Endodermal cell (in vitro differentiated cells): ENCODE measurements around the gene CFAP61. TPM values are rescaled to one million over a fixed set of nuclear protein-coding genes. Genes with fewer than 3 reads are reported as not detected.

Experiments used
- DNase-seq: peaks from one replicate; pipeline ENCODE4 v3.0.0-alpha.2; 2017
- H3K27ac ChIP-seq: 2 replicates; pipeline ENCODE4 v1.5.1; 2013; ENCODE audit warnings: mild to moderate bottlenecking, low read depth, low read length, moderate library complexity
- H3K27me3 ChIP-seq: 2 replicates; pipeline ENCODE4 v1.6.1; 2013; ENCODE audit warnings: mild to moderate bottlenecking, low read length, moderate library complexity; ENCODE audit not compliant: insufficient read depth, control insufficient read depth, poor library complexity, severe bottlenecking
- H3K36me3 ChIP-seq: 2 replicates; pipeline ENCODE4 v1.7.0; 2013; ENCODE audit warnings: mild to moderate bottlenecking, low read length, moderate library complexity; ENCODE audit not compliant: control insufficient read depth, insufficient read depth
- H3K4me1 ChIP-seq: one replicate; pipeline ENCODE4 v1.7.0; 2013; ENCODE audit warnings: low read length; ENCODE audit not compliant: control insufficient read depth, insufficient read depth
- H3K4me3 ChIP-seq: 2 replicates; pipeline ENCODE4 v1.5.1; 2013; ENCODE audit warnings: mild to moderate bottlenecking, low read length, moderate library complexity
- H3K9ac ChIP-seq: 2 replicates; pipeline ENCODE4 v1.6.1; 2013; ENCODE audit warnings: mild to moderate bottlenecking, low read length, moderate library complexity; ENCODE audit not compliant: poor library complexity, severe bottlenecking; ENCODE audit errors: extremely low read depth
- H3K9me3 ChIP-seq: 2 replicates; pipeline ENCODE4 v1.6.1; 2013; ENCODE audit warnings: mild to moderate bottlenecking, low read length, moderate library complexity; ENCODE audit not compliant: control insufficient read depth
- H3K27ac Mint-ChIP-seq: 2 replicates; pipeline ENCODE4 v1.8.0; 2020; ENCODE audit warnings: mixed read lengths
- H3K27me3 Mint-ChIP-seq: 2 replicates; pipeline ENCODE4 v1.8.0; 2021; ENCODE audit warnings: mild to moderate bottlenecking, mixed read lengths; ENCODE audit not compliant: insufficient read depth
- H3K36me3 Mint-ChIP-seq: 2 replicates; pipeline ENCODE4 v1.8.0; 2020; ENCODE audit warnings: low read depth, mixed read lengths
- H3K4me1 Mint-ChIP-seq: 2 replicates; pipeline ENCODE4 v1.8.0; 2020; ENCODE audit warnings: mixed read lengths
- H3K4me3 Mint-ChIP-seq: 2 replicates; pipeline ENCODE4 v1.8.0; 2020; ENCODE audit warnings: mild to moderate bottlenecking, moderate library complexity, mixed read lengths
- H3K9me3 Mint-ChIP-seq: 2 replicates; pipeline ENCODE4 v1.8.0; 2020; ENCODE audit warnings: mild to moderate bottlenecking, mixed read lengths
- CTCF ChIP-seq: fragments of 200-600 bp; sonication (generic); conservative IDR thresholded peaks from 2 replicates; pipeline ENCODE4 v1.5.0; 2021; ENCODE audit warnings: antibody characterized with exemption, mild to moderate bottlenecking
- WGBS, 2 experiments: methylation state at CpG; one replicate each; pipeline versions ENCODE4 v1.1.5 to v1.1.7; 2013; ENCODE audit warnings: missing lambda C conversion rate in 2 of 2, mixed read lengths in 1 of 2; ENCODE audit not compliant: insufficient coverage in 1 of 2, insufficient read length in 1 of 2; 5-methylcytosine and 5-hydroxymethylcytosine counted together
- total RNA-seq, 2 donors: library from RNA; stranded (reverse); fragmentation: NEBNext Ultra II Directional in 1 of 2; extraction: Animal tissue kit (Norgen Biotek cat#: 25700) in 1 of 2; gene quantifications; 2 replicates in 1 of 2; 3 replicates in 1 of 2; pipeline ENCODE4 v1.2.1, GENCODE V29; 2021

Gene CFAP61
- total RNA-seq, 2 donors from 2014 or later = 0.64 to 0.73 TPM

- H3K4me3 Mint-ChIP-seq = no peak overlapping the region
- H3K27ac Mint-ChIP-seq = no peak overlapping the region
- Histone ChIP-seq H3K4me3 (no peak overlapping the region), H3K36me3 (peaks cover 47% of the 10 kb centered on the region), H3K9me3 (no peaks in the 10 kb centered on the region), H3K9ac (no peak overlapping the region), H3K27ac (no peak overlapping the region), H3K4me1 (no peaks in the 10 kb centered on the region), H3K27me3 (no peaks in the 10 kb centered on the region)
- H3K27me3 Mint-ChIP-seq = no peaks in the 10 kb centered on the region
- H3K4me1 Mint-ChIP-seq = peaks cover 14% of the 10 kb centered on the region
- no peaks in the 10 kb centered on the region for H3K9me3 Mint-ChIP-seq
- no peak for DNase-seq
- 94% methylated on average over 3 of the region's 3 CpGs; no CpG with 5 or more reads in 1 of the 2 experiments for WGBS, 2 experiments
- no peak for TF ChIP-seq CTCF
- H3K36me3 Mint-ChIP-seq = peaks cover 19% of the 10 kb centered on the region
These were observed 28.9 kb upstream of the CFAP61 start for GRCh38 chr20:20023395-20023794.

- Histone ChIP-seq H3K27ac (no peak overlapping the region), H3K36me3 (peaks cover 60% of the 10 kb centered on the region), H3K4me3 (no peak overlapping the region), H3K9ac (no peak overlapping the region), H3K9me3 (no peaks in the 10 kb centered on the region), H3K4me1 (no peaks in the 10 kb centered on the region), H3K27me3 (no peaks in the 10 kb centered on the region)
- Mint-ChIP-seq H3K9me3 (no peaks in the 10 kb centered on the region), H3K27me3 (no peaks in the 10 kb centered on the region), H3K4me1 (peaks cover 11% of the 10 kb centered on the region), H3K36me3 (peaks cover 17% of the 10 kb centered on the region), H3K27ac (no peak overlapping the region), H3K4me3 (no peak overlapping the region)
- no peak for TF ChIP-seq CTCF
- no peak for DNase-seq
These were observed 27.4 kb upstream of the CFAP61 start for GRCh38 chr20:20024942-20025341.

GRCh38 chr20:20027284-20027683, 25.0 kb upstream of the CFAP61 start:
- 100% methylated on average over 1 to 2 of the region's 2 CpGs for WGBS, 2 experiments

More at GRCh38 chr20:20027284-20027683, 25.0 kb upstream of the CFAP61 start:
- H3K36me3 ChIP-seq = peaks cover 80% of the 10 kb centered on the region
- no peak for TF ChIP-seq CTCF
- H3K9me3 ChIP-seq = no peaks in the 10 kb centered on the region
- H3K27me3 ChIP-seq = no peaks in the 10 kb centered on the region
- H3K9ac ChIP-seq = no peak overlapping the region
- H3K27ac ChIP-seq = no peak overlapping the region
- peaks cover 28% of the 10 kb centered on the region for H3K36me3 Mint-ChIP-seq
- no peaks in the 10 kb centered on the region for H3K9me3 Mint-ChIP-seq
- no peak for DNase-seq
- no peaks in the 10 kb centered on the region for H3K4me1 ChIP-seq
- peaks cover 5% of the 10 kb centered on the region for H3K4me1 Mint-ChIP-seq
- H3K27me3 Mint-ChIP-seq = no peaks in the 10 kb centered on the region
- H3K4me3 ChIP-seq = no peak overlapping the region
- H3K27ac Mint-ChIP-seq = no peak overlapping the region
- H3K4me3 Mint-ChIP-seq = no peak overlapping the region
